Measurements from ENCODE around the gene JAKMIP2.

GRCh38 chr5:147742151-147742550, 40.4 kb downstream of the JAKMIP2 start:
- TF ChIP-seq POLR2AphosphoS5 (IDR thresholded peaks at IDR 0.05; ENCODE audit: low read depth, low read length) (no peak), SIN3A (IDR thresholded peaks at IDR 0.05; ENCODE audit: borderline replicate concordance, insufficient read depth, low read depth, low read length) (no peak)

Data from Panc1 (cell line).